ENCODE results near the gene YTHDC1. TPM values are rescaled to one million over a fixed set of nuclear protein-coding genes. Genes with fewer than 3 reads are reported as not detected.

The YTHDC1 gene
- polyA plus RNA-seq, 1 of the 3 experiments (the other 2 are of a cell fraction), result 31.3 TPM

DNA sequence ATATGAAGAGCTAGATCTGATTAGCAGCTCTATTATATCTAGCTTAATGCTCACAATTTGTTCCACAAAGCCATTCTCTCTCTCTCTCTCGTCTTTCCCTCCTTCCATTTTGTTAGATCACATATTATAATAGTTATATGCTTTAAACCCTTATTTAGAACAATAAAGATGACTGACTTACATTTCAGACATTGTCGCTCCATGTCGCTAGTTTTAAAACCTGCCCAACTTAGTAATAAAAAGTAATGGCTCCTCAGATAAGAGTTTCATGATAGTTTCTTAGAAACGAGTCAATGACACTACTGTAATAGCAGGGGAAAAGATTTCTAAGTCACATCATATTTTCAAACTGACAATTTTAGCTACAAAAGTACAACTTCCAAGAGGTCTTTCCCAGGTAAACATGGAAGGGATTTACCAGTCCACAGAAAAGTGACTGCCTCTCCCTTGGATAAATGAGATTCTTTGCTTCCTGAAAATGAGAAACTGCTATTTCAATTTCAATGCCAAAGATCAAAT, 38.5 kb upstream of the YTHDC1 start:
- Histone ChIP-seq H3K79me2 (ENCODE audit: insufficient read depth) (no peaks in the 10 kb centered on the region), H3K9me2 (no peaks in the 10 kb centered on the region), H3K4me1 (ENCODE audit: control insufficient read depth in 1 of 2, insufficient read depth in 2 of 2, low read depth in 1 of 2, low read length in 1 of 2) (no peaks in the 10 kb centered on the region), H3K4me3 (ENCODE audit: low read depth in 2 of 2, low read length in 1 of 2) (no peak overlapping the region), H3K27me3 (ENCODE audit: insufficient read depth) (peaks cover 8% of the 10 kb centered on the region), H3K9me3 (no peaks in the 10 kb centered on the region), H2AFZ (ENCODE audit: low read depth) (no peak overlapping the region), H3F3A (replicated peaks; ENCODE audit: insufficient read depth) (no peaks in the 10 kb centered on the region), H3K36me3 (replicated peaks in 1 of 2; ENCODE audit: control insufficient read depth in 1 of 2, insufficient read depth in 2 of 2, low read length in 1 of 2) (no peaks in the 10 kb centered on the region), H3K27ac (ENCODE audit: low read depth in 2 of 2, low read length in 1 of 2) (no peak overlapping the region), H3K4me2 (no peak overlapping the region), H4K20me1 (ENCODE audit: insufficient read depth) (no peaks in the 10 kb centered on the region), H3K9ac (no peak overlapping the region)
- TF ChIP-seq CHD2 (IDR thresholded peaks at IDR 0.05; ENCODE audit: low read length, partially characterized antibody) (no peak), SMC3 (IDR thresholded peaks at IDR 0.05; ENCODE audit: low read depth, low read length) (no peak)
- DNase-seq, result no peak
- ChIA-PET POLR2A (no interaction called here), CTCF (interaction anchor here (1.1 kb wide), 1 partner anchor 117 kb away, joined by 5 read pairs; no protein-coding TSS in a partner anchor)
- 3% methylated on average over 4 of the region's 4 CpGs for WGBS (ENCODE audit: low lambda C conversion rate)

- Histone ChIP-seq H3K4me1 (ENCODE audit: control insufficient read depth in 1 of 2, insufficient read depth in 2 of 2, low read depth in 1 of 2, low read length in 1 of 2) (no peaks in the 10 kb centered on the region), H3K9me2 (no peaks in the 10 kb centered on the region), H3K9me3 (no peaks in the 10 kb centered on the region), H4K20me1 (ENCODE audit: insufficient read depth) (no peaks in the 10 kb centered on the region), H3K27ac (ENCODE audit: low read depth in 2 of 2, low read length in 1 of 2) (no peak overlapping the region), H3K4me3 (ENCODE audit: low read depth in 2 of 2, low read length in 1 of 2) (no peak overlapping the region), H3K4me2 (no peak overlapping the region), H3K27me3 (ENCODE audit: insufficient read depth) (peaks cover 15% of the 10 kb centered on the region), H2AFZ (ENCODE audit: low read depth) (no peak overlapping the region), H3F3A (replicated peaks; ENCODE audit: insufficient read depth) (no peaks in the 10 kb centered on the region), H3K36me3 (replicated peaks in 1 of 2; ENCODE audit: control insufficient read depth in 1 of 2, insufficient read depth in 2 of 2, low read length in 1 of 2) (no peaks in the 10 kb centered on the region), H3K9ac (no peak overlapping the region), H3K79me2 (ENCODE audit: insufficient read depth) (no peaks in the 10 kb centered on the region)
- CTCF ChIA-PET, result no interaction called here
- TF ChIP-seq MXI1 (IDR thresholded peaks at IDR 0.05; ENCODE audit: low read depth, low read length) (no peak), FOXJ3 (CRISPR knock-in tag; IDR thresholded peaks at IDR 0.05) (no peak), RXRA (IDR thresholded peaks at IDR 0.05; ENCODE audit: borderline replicate concordance, low read depth) (no peak), ELF1 (IDR thresholded peaks at IDR 0.05) (no peak), GABPA (IDR thresholded peaks at IDR 0.05; ENCODE audit: low read depth) (no peak), EP300 (IDR thresholded peaks at IDR 0.05; ENCODE audit: borderline replicate concordance in 1 of 2, low read depth in 1 of 2, low read length in 1 of 2) (no peak), SMC3 (IDR thresholded peaks at IDR 0.05; ENCODE audit: low read depth, low read length) (no peak), JUND (IDR thresholded peaks at IDR 0.05) (no peak), EZH2phosphoT487 (IDR thresholded peaks at IDR 0.05; ENCODE audit: borderline replicate concordance, low read depth) (no peak), SIN3A (IDR thresholded peaks at IDR 0.05; ENCODE audit: borderline replicate concordance, low read depth, low read length) (no peak), PBX3 (IDR thresholded peaks at IDR 0.05) (no peak), FOSL2 (IDR thresholded peaks at IDR 0.05; ENCODE audit: borderline replicate concordance, low read depth) (no peak), TEAD4 (IDR thresholded peaks at IDR 0.05; ENCODE audit: borderline replicate concordance, insufficient read depth) (no peak), RFX5 (IDR thresholded peaks at IDR 0.05; ENCODE audit: low read length) (no peak), NRF1 (IDR thresholded peaks at IDR 0.05; ENCODE audit: low read depth, low read length) (no peak)
- TF ChIP-seq, protein P1, sequence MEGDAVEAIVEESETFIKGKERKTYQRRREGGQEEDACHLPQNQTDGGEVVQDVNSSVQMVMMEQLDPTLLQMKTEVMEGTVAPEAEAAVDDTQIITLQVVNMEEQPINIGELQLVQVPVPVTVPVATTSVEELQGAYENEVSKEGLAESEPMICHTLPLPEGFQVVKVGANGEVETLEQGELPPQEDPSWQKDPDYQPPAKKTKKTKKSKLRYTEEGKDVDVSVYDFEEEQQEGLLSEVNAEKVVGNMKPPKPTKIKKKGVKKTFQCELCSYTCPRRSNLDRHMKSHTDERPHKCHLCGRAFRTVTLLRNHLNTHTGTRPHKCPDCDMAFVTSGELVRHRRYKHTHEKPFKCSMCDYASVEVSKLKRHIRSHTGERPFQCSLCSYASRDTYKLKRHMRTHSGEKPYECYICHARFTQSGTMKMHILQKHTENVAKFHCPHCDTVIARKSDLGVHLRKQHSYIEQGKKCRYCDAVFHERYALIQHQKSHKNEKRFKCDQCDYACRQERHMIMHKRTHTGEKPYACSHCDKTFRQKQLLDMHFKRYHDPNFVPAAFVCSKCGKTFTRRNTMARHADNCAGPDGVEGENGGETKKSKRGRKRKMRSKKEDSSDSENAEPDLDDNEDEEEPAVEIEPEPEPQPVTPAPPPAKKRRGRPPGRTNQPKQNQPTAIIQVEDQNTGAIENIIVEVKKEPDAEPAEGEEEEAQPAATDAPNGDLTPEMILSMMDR (IDR thresholded peaks at IDR 0.05), result no peak
- TF ChIP-seq, protein P2, sequence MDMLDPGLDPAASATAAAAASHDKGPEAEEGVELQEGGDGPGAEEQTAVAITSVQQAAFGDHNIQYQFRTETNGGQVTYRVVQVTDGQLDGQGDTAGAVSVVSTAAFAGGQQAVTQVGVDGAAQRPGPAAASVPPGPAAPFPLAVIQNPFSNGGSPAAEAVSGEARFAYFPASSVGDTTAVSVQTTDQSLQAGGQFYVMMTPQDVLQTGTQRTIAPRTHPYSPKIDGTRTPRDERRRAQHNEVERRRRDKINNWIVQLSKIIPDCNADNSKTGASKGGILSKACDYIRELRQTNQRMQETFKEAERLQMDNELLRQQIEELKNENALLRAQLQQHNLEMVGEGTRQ (IDR thresholded peaks at IDR 0.05; ENCODE audit: borderline replicate concordance, low read depth, low read length), result no peak
- 4% methylated on average over 2 of the region's 2 CpGs for WGBS (ENCODE audit: low lambda C conversion rate)
- POLR2A ChIA-PET, result no interaction called here
- DNase-seq, result no peak
These were observed 35.4 kb upstream of the YTHDC1 start for GRCh38 chr4:68385267-68385666.

Data from SK-N-SH (cell line).